Mammary epithelial cell (primary cell): Measurements from ENCODE around the gene DTD1.

Source experiments
- CTCF ChIP-seq, 2 donors: IDR thresholded peaks in 1 of 2; conservative IDR thresholded peaks in 1 of 2; 2 replicates each; pipeline ENCODE4 v1.5.1; 2011 to 2012; ENCODE audit warnings: inconsistent platforms in 2 of 2, low read length in 2 of 2, mild to moderate bottlenecking in 2 of 2, control low read depth in 1 of 2, low read depth in 1 of 2; ENCODE audit not compliant: insufficient read depth in 1 of 2; ENCODE audit errors: extremely low read depth in 1 of 2
- EZH2 ChIP-seq: IDR thresholded peaks from 2 replicates; pipeline ENCODE4 v1.6.1; 2012; ENCODE audit warnings: low read length, inconsistent platforms, borderline replicate concordance

DNA sequence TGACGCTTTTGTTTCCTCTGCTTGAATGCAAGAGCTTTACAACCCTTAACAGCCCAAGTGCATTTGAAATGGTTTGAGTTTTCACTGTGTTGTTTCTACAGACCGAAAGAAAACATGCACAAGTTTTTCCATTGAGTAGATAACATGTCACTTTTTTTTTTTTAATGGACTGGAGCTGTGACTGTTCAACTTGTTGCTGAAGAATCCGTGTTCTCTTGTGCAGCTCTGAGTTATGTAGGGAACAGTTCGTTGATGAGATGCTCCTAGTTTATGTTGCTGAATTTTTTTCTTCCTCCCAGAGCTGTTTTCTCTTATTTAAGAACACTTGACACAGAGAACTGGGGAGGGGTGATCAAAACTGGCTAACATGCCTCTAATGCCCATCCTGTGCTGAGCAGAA, 89.3 kb downstream of the DTD1 start:
- no peak for TF ChIP-seq CTCF (conservative IDR thresholded peaks at IDR 0.05 in 1 of 2, IDR thresholded peaks at IDR 0.05 in 1 of 2; ENCODE audit: extremely low read depth in 1 of 2, insufficient read depth in 1 of 2, low read depth in 1 of 2, low read length in 2 of 2)
- TF ChIP-seq EZH2 = no peak
